HS-5 (cell line): ENCODE data around the gene ADRA2C.

ENCODE experiments used
- DNase-seq: peaks from one replicate; pipeline ENCODE4 v3.0.0-alpha.2; 2012; ENCODE audit warnings: low read depth

Gene ADRA2C

DNA sequence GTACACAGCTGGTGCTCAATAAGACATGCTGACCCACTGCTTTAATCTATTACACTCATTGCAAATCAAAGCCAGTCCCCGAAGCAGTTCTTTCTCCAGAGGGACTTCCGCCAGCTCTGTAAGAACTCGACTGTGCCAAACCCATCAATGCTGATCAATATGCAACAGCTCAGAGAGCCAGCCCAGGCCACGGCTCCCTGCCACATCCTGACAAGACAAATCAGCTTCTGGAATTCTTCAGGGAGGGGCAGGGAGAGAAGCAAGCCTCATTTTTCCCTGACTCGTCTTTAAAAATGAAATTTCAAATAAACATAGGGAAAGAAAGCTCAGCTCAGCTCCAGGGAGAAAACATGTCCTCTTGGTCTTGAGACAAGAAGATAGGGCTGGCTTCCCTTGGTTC lies 5.3 kb upstream of the ADRA2C start:
- no peak for DNase-seq

DNA sequence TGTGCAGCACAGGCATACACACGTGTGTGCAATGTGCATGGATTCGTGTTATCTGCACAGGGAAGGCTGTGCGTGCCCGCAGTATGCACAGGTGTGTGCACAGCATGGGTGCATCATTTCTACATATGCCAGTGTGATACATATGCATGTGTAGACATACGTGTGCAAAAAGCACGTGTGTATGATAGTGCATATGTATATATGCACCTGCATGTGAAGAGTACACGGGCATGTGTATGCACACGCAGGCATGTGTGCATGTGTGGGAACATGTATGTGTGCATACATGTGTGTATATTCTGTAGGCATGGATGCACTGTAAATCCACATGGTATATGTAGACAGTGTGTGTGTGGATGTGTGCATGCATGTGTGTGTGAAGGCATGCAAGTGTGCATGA lies 3.9 kb upstream of the ADRA2C start:
- no peak for DNase-seq

DNA sequence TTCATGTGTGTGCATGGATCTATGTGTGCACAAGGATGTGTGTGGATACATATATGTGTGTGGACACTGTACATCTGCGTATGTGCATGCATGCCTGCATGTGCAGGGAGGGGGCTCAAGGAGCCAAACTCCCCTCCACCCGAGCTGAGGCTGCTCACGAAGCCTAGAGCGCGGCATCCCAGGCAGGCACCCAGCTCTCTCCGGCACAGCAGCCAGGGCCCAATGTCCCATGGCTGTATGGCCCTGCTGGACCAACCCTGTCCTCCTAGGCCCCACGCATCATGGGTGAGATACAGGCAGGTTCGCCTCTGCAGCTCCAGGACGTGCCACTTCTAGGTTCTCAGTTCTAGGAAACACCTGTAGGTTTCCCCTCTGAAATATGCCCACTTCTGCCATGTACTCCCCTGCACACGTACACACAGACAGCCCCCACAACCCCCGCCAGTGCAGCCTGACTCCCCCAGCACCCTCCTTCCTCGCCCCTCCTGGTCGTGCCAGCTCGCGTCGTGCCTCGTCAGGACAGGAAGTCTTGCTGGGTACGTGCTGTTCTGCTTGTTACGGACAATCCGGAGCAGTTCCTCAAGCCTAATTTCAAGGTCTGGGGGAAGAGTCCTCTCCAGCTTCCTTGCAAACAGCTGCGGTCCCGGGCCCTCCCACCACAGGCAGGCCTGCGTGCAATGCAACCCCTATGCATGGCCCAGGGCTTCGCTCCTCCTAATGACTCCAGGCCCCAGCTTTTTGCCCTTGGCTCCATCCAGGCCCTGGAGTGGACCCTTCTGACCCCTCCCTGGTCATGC lies 3.2 kb upstream of the ADRA2C start:
- no peak for DNase-seq

DNA sequence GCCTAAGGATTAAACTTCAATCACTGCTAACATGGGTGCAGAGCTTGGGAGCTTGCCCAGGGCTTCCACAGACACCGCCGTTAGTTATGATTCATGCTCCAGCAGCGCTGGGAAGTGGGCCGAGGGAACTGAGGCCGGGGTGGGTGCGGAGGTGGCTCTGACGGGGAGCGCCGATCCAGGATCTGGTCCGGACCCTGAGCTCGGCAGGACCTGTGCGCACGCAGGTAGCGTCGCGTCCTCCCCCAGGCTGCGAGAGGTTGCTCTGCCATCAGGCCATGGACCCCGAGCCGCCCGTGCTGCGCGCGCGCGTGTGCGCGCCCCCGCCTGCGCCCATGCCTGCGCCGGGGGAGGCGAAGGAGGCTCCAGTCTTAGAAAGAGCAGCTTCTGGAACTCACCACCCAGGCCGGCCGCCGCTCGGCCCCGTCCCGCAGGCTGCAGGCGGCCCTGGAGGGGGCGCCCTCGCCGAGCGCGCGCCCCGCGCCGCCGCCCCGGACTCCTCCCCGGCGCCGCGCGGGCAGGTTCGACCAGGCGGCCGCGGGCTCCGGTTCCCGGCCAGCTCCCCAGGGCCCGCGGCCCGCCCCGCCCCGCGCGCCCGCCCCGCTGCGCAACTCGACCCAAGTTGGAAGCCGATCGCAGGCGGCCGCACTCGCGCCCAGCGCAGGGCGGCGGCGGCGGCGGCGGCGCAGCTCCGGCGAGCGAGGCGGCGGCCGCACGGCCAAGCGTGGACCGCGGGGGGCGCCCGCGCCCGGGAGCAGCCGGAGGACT lies 732 bp upstream of the ADRA2C start:
- no peak for DNase-seq

DNA sequence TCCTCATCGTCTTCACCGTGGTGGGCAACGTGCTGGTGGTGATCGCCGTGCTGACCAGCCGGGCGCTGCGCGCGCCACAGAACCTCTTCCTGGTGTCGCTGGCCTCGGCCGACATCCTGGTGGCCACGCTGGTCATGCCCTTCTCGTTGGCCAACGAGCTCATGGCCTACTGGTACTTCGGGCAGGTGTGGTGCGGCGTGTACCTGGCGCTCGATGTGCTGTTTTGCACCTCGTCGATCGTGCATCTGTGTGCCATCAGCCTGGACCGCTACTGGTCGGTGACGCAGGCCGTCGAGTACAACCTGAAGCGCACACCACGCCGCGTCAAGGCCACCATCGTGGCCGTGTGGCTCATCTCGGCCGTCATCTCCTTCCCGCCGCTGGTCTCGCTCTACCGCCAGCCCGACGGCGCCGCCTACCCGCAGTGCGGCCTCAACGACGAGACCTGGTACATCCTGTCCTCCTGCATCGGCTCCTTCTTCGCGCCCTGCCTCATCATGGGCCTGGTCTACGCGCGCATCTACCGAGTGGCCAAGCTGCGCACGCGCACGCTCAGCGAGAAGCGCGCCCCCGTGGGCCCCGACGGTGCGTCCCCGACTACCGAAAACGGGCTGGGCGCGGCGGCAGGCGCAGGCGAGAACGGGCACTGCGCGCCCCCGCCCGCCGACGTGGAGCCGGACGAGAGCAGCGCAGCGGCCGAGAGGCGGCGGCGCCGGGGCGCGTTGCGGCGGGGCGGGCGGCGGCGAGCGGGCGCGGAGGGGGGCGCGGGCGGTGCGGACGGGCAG lies 792 bp downstream of the ADRA2C start:
- DNase-seq, result no peak

DNA sequence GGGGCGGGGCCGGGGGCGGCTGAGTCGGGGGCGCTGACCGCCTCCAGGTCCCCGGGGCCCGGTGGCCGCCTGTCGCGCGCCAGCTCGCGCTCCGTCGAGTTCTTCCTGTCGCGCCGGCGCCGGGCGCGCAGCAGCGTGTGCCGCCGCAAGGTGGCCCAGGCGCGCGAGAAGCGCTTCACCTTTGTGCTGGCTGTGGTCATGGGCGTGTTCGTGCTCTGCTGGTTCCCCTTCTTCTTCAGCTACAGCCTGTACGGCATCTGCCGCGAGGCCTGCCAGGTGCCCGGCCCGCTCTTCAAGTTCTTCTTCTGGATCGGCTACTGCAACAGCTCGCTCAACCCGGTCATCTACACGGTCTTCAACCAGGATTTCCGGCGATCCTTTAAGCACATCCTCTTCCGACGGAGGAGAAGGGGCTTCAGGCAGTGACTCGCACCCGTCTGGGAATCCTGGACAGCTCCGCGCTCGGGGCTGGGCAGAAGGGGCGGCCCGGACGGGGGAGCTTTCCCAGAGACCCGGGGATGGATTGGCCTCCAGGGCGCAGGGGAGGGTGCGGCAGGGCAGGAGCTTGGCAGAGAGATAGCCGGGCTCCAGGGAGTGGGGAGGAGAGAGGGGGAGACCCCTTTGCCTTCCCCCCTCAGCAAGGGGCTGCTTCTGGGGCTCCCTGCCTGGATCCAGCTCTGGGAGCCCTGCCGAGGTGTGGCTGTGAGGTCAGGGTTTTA lies 1.5 kb downstream of the ADRA2C start:
- no peak for DNase-seq

DNA sequence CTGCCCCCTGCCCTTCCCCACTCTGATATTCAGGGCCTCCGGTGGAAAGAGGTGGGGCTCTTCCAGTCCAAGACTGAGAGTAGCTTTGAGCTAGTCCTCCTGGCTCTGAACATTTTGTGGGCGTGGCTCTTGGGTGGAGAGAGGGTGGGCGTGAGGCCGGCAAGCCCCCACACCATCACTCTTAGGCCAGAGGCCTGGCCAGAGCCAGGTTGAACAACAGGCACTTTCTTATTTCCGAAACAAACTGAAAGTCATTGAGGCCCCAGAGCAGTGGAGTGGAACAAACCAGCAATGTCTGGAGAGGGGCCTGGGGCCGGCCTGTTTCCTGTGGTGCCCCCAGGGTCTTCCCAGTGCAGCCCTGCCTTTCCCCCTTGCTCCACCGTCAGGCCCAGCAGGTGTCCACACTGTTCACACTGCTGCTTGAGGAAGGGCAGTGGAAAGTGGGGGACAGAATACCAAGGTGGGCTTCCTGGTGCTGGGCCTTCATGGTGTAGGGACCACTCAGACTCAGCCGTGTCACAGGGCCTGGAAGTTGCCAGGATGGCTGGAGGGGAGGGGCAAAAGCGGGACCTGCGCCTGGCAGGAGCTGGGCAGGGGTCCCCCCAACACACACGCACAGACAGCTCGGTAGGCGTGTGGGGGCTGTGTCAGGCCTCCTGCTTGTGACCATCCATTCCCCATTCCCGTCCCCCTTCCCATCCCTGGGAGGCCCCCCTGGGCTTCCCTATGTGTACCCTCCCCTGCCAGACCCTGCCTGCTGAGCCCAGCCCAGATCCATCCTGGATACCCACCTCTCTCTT lies 2.9 kb downstream of the ADRA2C start:
- DNase-seq, result no peak

DNA sequence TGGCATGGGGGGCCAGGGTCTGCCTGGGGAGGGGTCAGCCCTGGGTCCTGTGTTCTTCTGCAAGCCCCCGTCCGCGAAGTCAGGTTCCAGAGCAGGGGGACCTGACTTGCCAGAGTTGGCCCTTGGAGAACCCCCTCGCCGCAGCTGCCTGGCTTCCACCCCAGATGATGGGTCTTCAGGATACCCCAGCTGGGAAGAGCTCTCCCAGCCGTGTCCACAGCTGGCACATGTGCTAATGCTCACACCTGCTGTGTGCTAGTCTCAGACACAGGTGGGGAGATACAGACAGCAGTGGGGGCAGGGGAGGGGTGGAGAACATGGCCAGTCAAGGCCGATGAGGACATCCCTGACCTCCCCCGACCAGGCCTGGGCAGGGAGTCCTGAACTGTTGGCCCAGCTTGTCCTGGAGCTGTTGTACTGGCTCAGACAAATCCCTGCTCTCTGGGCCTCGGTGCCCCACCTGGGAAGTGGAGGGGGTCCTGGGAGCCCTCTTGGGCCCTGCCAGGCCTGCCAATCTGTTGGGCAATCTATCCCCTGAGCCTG lies 3.5 kb downstream of the ADRA2C start:
- no peak for DNase-seq

DNA sequence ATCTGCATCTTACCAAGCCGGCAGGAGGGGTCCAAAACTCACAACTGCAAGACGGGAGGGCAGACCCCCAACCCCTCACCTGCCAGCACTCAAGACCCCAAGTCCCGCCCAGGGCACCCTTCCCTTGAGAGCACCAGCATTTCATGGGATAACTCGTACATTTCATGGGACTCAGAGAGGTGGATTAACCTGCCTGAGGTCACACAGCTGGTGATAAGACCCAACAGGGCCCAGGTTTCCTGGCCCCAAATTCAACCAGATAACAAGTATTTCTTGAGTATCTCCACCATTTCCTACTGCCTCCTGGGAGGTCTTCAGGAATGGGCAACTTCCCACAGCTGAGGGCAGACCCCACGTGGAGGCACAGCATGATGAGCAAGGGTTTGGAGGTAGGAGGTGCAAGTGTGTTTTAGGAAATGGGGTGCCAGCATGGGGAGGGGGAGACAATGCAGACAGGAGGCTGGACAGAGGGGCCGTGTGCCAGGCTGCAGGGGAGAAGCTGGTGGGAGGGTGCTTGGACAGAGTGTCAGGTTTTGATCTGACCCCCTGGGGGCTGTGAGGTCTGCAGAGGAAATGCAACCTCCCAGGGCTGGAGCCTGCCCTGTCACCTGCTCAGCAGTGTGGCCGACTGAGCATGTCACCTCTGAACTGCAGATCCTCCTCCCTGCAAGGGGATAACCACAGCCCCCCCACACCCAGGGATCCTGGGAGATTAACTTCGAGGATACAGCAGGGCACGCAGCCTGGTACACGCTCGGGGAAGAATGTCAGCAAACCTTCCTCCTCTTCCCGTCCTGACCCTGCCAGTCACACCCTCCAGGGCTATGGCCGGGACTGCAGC lies 4.4 kb downstream of the ADRA2C start:
- DNase-seq, result no peak

DNA sequence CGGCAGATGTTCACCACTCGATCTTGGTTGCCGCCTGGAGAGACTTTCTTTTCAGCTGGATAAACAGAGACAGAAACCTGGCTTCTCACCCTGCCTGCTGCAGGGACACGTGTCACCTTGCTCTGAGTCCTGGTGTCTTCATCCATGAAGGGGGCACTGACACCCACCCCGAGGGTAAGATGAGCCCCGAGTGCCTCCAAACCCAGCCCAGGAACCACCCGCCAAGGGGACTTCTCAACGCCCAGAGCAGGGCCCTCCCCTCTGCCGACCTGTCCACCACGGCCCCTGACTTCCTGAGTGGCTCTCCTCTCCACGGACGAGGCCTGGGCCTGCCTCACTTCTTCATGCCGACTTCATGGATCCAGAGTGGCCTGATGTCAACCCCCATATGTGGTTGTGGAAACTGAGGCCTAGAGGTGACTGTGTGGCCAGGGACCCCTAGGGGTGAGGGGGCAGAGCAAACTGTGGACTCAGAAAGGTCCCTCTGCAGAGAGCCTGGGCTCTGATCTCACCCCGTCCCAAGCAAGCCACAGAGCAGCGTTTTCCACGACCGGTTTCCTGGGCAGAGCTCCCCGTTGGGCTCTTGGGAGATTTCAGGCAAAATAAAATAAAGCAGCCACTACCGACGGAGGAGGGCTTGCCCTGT lies 5.1 kb downstream of the ADRA2C start:
- DNase-seq, result no peak

DNA sequence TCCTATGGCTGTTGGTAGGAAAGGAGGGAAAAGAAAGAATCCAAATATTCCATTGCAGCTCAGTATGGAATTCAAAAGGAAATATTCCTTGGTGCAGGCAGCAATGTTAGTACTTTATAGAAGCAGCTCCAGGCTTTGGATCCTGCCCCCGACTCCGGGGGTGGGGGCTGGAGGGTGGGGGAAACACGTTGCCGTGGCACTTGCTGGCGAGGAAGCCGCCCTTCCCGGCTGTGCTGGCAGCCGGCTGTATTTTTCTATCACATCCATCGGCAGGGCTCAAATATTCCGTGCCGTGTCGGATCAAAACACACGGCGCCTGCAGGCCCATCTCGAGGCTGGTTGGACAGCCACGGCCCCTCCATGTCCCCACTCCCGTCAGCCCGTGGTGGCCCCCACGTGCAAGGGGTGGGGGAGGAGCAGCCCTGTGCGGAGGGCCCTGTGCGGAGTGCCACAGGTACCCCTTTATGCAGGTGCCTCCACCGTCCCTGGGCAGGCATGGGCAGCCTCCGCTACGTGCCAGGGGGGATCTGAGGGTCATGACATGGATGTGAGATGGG lies 5.8 kb downstream of the ADRA2C start:
- no peak for DNase-seq

DNA sequence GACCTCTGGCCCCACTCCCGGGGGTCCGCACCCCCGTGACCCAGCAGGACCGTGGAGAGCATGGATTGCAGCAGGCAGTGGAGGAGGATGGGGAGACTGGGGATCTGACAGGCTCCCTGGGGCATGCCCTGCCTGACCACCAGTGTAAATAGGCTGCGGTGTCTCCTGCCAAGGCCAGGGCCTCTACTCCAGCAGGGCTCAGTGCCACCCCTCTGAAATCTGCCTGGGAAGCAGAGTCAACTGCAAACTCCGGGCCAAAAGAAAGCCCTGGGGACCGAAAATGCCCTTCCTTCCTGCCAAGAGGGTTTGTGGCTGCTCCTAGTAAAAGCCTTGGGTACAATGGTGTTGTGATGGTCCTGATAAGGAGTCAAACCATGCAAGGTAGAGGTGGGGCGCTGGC lies 6.4 kb downstream of the ADRA2C start:
- no peak for DNase-seq

DNA sequence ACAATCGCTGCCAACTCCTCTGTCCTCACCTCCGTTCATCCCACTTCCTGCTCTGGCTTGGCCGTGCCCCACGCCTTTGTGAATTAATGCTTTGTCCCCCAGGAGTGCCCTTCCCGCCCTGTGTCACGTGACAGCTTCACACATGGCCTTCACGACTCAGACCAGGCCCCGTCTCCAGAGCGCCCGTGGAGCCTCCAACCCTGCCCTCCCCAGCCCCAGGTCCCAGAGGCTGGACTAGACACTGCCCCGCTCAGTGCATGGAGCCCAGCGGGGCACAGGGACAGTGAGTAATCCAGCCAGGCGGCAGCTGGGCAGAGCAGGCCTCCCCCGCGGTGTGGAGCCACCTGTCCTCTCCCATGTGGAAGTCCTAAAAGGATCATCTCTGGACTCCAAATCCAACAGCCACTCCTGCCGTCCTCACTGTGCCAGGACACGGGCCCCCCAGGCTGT lies 7.4 kb downstream of the ADRA2C start:
- no peak for DNase-seq

DNA sequence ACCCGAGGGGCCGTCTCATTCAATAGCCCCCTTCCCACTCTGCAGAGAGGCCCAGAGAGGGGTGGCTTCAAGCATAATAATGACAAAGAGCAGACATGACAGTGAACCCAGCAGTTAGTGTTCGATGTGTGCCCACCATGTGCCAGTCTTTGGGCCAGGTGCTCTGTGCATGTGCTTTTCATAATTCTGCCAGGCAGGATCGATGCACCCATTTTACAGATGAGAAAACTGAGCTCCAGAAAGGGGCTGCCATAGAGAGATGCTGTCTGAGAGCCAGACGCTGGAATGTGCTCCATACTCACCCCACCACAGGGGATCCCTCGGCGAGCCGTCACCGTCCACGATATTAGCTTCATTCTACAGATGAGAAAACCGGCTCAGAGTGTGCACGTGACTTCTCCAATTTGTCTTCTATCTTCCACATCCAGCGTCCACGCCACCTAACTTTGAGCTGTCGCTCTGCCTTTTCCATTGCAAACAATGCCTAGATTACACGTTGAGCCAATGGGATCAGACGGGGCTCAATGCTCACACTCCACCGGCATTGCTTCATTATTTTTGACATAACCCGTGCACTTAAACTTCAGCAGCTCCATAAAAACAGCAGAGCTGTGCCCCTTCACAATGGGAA lies 8.2 kb downstream of the ADRA2C start:
- DNase-seq, result no peak

DNA sequence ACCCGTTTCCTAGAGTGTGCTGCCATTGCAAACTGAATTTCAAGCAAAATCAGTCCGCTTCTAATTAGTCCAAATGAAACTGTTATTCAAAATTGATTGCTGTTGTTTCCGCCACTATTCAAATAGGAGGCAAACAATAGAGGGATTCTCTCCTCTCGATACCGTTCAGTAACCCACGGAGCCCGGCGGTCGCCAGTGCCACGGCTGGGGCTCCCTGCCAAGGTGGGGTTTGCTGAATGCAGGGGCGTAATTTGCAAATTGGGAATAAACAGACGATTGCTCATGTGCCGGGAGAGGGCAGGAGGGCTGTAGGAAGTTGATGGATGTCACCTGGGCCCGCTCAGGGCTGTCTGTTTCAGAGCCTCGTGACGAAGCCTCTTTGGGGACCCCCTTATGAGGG lies 8.8 kb downstream of the ADRA2C start:
- no peak for DNase-seq

DNA sequence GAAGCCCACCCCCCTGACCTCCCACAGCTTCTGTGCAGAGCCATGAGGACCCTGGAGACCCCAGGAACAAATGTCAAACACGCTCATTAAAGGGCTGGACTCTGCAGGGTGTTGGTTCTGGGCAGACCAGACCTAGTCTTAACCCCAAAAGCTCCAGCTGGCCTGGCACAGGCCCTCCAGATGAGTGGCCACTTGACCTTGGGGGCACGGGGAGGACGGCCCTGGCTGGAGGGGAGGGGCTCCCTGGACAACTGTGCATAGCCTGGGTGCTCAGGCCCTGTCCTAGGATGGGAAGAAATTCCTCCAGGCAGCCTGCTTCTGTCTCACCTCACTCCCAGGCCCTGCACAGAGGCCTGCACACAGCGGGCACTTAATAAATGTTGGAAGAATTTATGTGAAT lies 9.4 kb downstream of the ADRA2C start:
- DNase-seq, result no peak

DNA sequence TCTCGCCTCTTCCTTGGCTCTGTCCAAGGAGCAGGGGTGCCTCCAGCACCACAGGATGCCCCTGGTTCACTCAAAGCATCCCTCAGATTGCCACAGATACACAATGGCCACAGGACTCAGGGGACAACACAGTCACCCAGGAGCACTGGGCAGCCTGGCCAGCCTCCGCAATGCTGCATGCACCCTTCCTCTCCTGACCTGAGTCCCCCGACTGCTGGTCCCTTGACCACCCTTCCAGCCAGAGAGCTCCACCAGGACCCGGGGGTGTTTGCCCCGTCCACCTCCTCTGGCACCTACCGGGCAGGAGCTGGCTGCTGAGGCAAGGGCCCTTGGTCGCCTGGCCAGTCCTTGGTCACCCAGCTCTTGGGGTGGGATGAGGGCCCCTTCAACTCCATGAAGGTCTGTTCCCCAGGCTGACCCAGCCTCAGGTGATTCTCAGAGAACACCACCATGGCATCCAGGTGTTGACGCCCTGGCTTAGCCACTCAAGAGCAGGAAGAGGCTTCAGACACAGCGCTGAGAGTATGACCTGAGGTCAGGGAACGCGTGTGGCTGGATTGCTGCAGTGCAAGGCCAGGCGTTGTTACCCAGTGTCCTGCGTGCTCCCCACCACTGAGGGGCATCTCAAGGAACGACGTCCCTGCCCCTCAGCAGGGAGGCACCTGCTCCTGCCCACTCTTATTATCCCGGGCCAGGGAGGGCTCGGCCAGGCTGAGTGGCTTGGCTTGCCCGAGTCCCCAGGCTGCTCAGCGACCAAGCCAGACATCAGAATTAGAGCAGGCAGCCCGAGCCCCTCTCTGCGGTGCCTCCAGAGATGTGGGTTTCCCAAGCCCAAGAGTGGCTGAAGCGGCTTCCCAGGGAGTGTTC lies 10.2 kb downstream of the ADRA2C start:
- no peak for DNase-seq

DNA sequence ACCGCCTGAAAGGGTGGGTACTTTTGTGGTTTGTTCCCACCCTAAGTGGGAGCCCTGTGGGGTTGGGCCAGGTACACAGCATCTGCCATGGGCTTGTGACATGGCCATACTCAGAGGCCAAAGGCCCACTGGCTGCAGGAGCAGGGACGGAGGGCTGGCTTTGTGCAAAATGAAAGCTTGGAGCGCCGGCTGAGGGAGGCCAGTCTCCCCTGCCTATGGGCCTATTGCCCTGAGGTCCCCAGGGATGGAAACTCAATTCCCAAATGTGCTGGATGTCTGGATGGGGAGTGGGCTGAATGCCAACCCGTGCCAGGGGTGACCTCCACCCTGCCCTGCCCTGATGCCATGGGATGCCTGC lies 10.8 kb downstream of the ADRA2C start:
- no peak for DNase-seq
